DOHH2 (cell line): ENCODE data around the gene UFD1.

ENCODE experiments used
- EZH2phosphoT487 ChIP-seq: fragments of 200-600 bp; sonication (generic); IDR thresholded peaks from 2 replicates; pipeline ENCODE4 v1.6.1; 2017; ENCODE audit warnings: borderline replicate concordance, mild to moderate bottlenecking, antibody characterized with exemption, low read length, moderate library complexity, mixed read lengths
- TF ChIP-seq, protein P1 (sequence below): fragments of 200-600 bp; sonication (generic); IDR thresholded peaks from one replicate; pipeline ENCODE4 v1.5.1; 2014; ENCODE audit warnings: antibody characterized with exemption, mild to moderate bottlenecking, low read depth, low read length; ENCODE audit not compliant: poor library complexity, severe bottlenecking

DNA sequence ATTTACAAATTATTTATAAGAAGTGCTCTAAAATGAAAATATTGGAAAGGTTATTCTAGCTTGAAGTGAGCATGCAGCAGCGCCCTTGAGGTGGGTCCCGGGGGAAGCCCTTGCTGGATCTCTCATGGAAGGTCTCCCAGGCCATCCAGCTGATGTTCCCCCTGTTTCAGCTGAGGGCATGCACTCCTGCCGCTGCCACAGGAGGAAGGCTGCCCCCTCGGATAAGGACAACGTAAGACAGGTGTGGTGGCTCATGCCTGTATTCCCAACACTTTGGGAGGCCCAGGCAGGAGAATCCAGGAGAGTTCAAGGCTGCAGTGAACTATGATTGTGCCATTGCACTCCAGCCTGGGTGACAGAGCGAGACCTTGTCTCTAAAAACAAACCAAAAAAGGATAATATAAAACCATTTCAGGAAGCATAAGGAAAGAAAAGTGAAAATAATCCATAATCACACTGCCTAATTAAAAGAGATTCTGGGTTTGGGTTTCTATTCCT is 15.7 kb upstream of the UFD1 start:
- TF ChIP-seq, protein P1, sequence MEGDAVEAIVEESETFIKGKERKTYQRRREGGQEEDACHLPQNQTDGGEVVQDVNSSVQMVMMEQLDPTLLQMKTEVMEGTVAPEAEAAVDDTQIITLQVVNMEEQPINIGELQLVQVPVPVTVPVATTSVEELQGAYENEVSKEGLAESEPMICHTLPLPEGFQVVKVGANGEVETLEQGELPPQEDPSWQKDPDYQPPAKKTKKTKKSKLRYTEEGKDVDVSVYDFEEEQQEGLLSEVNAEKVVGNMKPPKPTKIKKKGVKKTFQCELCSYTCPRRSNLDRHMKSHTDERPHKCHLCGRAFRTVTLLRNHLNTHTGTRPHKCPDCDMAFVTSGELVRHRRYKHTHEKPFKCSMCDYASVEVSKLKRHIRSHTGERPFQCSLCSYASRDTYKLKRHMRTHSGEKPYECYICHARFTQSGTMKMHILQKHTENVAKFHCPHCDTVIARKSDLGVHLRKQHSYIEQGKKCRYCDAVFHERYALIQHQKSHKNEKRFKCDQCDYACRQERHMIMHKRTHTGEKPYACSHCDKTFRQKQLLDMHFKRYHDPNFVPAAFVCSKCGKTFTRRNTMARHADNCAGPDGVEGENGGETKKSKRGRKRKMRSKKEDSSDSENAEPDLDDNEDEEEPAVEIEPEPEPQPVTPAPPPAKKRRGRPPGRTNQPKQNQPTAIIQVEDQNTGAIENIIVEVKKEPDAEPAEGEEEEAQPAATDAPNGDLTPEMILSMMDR = no peak
- no peak for TF ChIP-seq EZH2phosphoT487
